Measurements from ENCODE around the gene NTF4. TPM values are rescaled to one million over a fixed set of nuclear protein-coding genes. Genes with fewer than 3 reads are reported as not detected.

NTF4 gene
- total RNA-seq (6.7 TPM), polyA plus RNA-seq (30.1 TPM)
- long read RNA-seq, donor 1, result 0 reads
- long read RNA-seq, donor 2, transcript NTF4-201 (1 exons, 932 nt), result major isoform, 11 of 11 reads
- long read RNA-seq, donor 2, partial matches to known transcripts, result 0 of 11 reads
- long read RNA-seq, donor 2, other reads (novel, unspliced or antisense), result 0 of 11 reads
- long read RNA-seq, donor 3, transcript NTF4-201 (1 exons, 932 nt), result major isoform, 7 of 7 reads
- long read RNA-seq, donor 3, partial matches to known transcripts, result 0 of 7 reads
- long read RNA-seq, donor 3, other reads (novel, unspliced or antisense), result 0 of 7 reads
- long read RNA-seq, donor 4, partial matches to known transcripts, result 0 of 2 reads
- long read RNA-seq, donor 4, other reads (novel, unspliced or antisense), result 0 of 2 reads
- long read RNA-seq, donor 5, transcript NTF4-201 (1 exons, 932 nt), result major isoform, 11 of 11 reads
- long read RNA-seq, donor 5, partial matches to known transcripts, result 0 of 11 reads
- long read RNA-seq, donor 5, other reads (novel, unspliced or antisense), result 0 of 11 reads
- long read RNA-seq, donor 6, transcript NTF4-201 (1 exons, 932 nt), result major isoform, 9 of 9 reads
- long read RNA-seq, donor 6, partial matches to known transcripts, result 0 of 9 reads
- long read RNA-seq, donor 6, other reads (novel, unspliced or antisense), result 0 of 9 reads
- long read RNA-seq, donor 7, transcript NTF4-201 (1 exons, 932 nt), result major isoform, 7 of 7 reads
- long read RNA-seq, donor 7, partial matches to known transcripts, result 0 of 7 reads
- long read RNA-seq, donor 7, other reads (novel, unspliced or antisense), result 0 of 7 reads
- long read RNA-seq, donor 8, partial matches to known transcripts, result 0 of 1 reads
- long read RNA-seq, donor 8, other reads (novel, unspliced or antisense), result 0 of 1 reads
- long read RNA-seq, donor 9, partial matches to known transcripts, result 0 of 3 reads
- long read RNA-seq, donor 9, other reads (novel, unspliced or antisense), result 0 of 3 reads
- long read RNA-seq, donor 10, transcript NTF4-201 (1 exons, 932 nt), result major isoform, 6 of 6 reads
- long read RNA-seq, donor 10, partial matches to known transcripts, result 0 of 6 reads
- long read RNA-seq, donor 10, other reads (novel, unspliced or antisense), result 0 of 6 reads

- peak within 1 kb of the TSS in 1 of 2 donors; percentile 38 for H3K4me3 ChIP-seq (ENCODE audit: low read length in 2 of 2)
- no peak for DNase-seq (ENCODE audit: low read depth in 6 of 9, low spot score in 9 of 9)
- H3K27me3 ChIP-seq (ENCODE audit: control insufficient read depth in 2 of 2, insufficient read depth in 1 of 2, low read length in 1 of 2), result peaks cover 29 to 97% of the 10 kb centered on the region in 2 donors
- no peaks in the 10 kb centered on the region for H3K4me1 ChIP-seq (ENCODE audit: control insufficient read depth in 2 of 2, insufficient read depth in 2 of 2, low read length in 2 of 2)
- H3K9me3 ChIP-seq (ENCODE audit: control insufficient read depth in 2 of 2, insufficient read depth in 1 of 2, low read length in 1 of 2), result no peaks in the 10 kb centered on the region
- no peaks in the 10 kb centered on the region for H3K36me3 ChIP-seq (ENCODE audit: control insufficient read depth in 2 of 2, insufficient read depth in 2 of 2, low read length in 1 of 2)
- peak within 1 kb of the TSS; percentile 48 to 55 for H3K27ac ChIP-seq (ENCODE audit: low read depth in 1 of 2, low read length in 1 of 2)
- WGBS, result 9% methylated on average over 53 of the region's 53 CpGs
Observed at GRCh38 chr19:49064768-49065611, at the start of gene NTF4. Gene NTF4, minus strand, starts transcription at chr19:49064818. Its CDS starts 2,821 bp downstream, at chr19:49061997.

DNA sequence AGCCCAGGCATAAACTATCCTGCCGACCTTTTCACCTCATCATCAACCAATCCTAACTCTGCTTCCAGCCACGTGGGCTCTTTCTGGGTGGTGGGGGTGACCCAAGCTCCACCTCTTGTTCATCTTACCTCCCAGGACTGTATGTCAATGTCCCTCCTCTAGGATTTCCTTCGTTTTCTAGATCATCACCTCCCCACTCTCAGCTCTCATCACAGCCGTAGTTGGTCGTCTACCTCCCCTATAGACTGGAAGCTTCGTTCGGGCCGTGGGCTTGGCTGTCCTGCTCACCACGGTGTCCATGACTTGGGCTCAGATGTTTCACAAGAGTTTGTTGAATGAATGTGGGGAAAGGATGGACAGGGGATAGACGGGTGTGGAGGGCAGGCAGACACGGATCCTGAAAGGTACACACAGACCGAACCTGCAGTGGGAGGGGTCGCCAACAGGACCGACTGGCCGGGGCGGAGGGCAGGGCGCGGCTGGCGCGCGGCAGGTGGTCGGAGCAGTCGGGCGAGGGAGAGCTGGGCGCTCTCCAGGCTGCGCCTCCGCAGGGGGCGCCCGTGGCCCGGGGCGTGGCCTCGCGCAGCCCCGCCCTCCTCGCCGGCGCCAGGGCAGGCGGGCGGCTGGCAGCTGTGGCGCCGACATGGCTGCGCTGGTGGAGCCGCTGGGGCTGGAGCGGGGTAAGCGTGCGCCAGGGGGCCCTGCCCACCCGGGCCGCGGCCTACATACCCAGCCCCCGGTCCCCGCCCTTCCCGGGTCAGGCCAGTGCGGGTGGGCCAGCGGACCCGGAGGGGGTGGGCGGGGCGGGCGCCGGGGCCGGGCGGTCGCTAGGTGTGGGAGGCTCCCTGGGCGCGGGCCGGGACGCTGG lies 49.4 kb upstream of the NTF4 start, which contains the start of gene LIN7B:
LIN7B (plus strand) TSS at position 609 of the 868 bp plus-strand sequence; CDS start at position 644, 35 bp downstream.
- Histone ChIP-seq H3K9me3 (ENCODE audit: control insufficient read depth in 2 of 2, insufficient read depth in 1 of 2, low read length in 1 of 2) (no peaks in the 10 kb centered on the region), H3K27me3 (ENCODE audit: control insufficient read depth in 2 of 2, insufficient read depth in 1 of 2, low read length in 1 of 2) (peaks cover 0 to 17% of the 10 kb centered on the region in 2 donors), H3K27ac (ENCODE audit: low read depth in 1 of 2, low read length in 1 of 2) (peak within 1 kb of the TSS in 1 of 2 donors; percentile 9), H3K4me1 (ENCODE audit: control insufficient read depth in 2 of 2, insufficient read depth in 2 of 2, low read length in 2 of 2) (peaks cover 18 to 20% of the 10 kb centered on the region in 2 donors), H3K36me3 (ENCODE audit: control insufficient read depth in 2 of 2, insufficient read depth in 2 of 2, low read length in 1 of 2) (peaks cover 3 to 12% of the 10 kb centered on the region in 2 donors), H3K4me3 (ENCODE audit: low read length in 2 of 2) (peak within 1 kb of the TSS; percentile 62 to 83)
- DNase-seq (ENCODE audit: low read depth in 6 of 9, low spot score in 9 of 9), result peak in 7 of 9 donors; percentile 54 to 82 (median 73)
- under 1% methylated on average over 66 of the region's 66 CpGs for WGBS

DNA sequence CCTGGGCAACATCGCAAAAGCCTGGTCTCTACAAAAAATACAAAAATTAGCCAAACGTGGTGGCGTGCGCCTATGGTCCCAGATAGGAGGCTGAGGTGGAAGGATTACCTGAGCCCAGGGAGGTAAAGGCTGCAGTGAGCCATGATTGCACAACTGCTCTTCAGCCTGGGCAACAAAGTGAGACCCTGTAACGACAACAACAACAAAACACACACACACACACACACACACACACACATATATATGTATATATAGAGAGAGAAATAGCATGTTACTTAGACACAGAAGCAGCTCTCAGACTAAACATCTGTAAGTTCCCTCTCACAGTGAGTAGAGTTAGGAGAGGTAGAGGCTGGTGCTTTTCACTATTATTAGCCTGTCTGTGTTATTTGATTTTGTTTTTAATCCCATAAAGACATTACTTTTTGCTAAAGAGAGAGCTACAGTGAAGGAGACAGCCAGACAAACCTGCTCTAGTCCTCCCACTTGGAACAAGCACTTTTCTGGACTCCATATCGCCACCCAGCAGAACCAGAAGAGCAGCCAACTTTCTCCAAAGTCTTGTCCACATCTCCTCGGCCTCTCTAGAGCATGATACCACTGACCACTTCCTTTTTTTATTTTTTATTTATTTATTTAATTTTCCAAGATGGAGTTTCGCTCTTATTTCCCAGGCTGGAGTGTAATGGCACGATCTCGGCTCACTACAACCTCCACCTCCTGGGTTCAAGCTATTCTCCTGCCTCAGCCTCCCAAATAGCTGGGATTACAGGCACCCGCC lies 46.8 kb upstream of the NTF4 start:
- Histone ChIP-seq H3K27me3 (ENCODE audit: control insufficient read depth in 2 of 2, insufficient read depth in 1 of 2, low read length in 1 of 2) (peaks cover 0 to 15% of the 10 kb centered on the region in 2 donors), H3K4me1 (ENCODE audit: control insufficient read depth in 2 of 2, insufficient read depth in 2 of 2, low read length in 2 of 2) (peaks cover 10 to 12% of the 10 kb centered on the region in 2 donors), H3K27ac (ENCODE audit: low read depth in 1 of 2, low read length in 1 of 2) (no peak overlapping the region), H3K4me3 (ENCODE audit: low read length in 2 of 2) (no peak overlapping the region), H3K36me3 (ENCODE audit: control insufficient read depth in 2 of 2, insufficient read depth in 2 of 2, low read length in 1 of 2) (peaks cover 28 to 37% of the 10 kb centered on the region in 2 donors), H3K9me3 (ENCODE audit: control insufficient read depth in 2 of 2, insufficient read depth in 1 of 2, low read length in 1 of 2) (no peaks in the 10 kb centered on the region)
- DNase-seq (ENCODE audit: low read depth in 6 of 9, low spot score in 9 of 9), result no peak
- WGBS, result 94% methylated on average over 11 of the region's 11 CpGs

DNA sequence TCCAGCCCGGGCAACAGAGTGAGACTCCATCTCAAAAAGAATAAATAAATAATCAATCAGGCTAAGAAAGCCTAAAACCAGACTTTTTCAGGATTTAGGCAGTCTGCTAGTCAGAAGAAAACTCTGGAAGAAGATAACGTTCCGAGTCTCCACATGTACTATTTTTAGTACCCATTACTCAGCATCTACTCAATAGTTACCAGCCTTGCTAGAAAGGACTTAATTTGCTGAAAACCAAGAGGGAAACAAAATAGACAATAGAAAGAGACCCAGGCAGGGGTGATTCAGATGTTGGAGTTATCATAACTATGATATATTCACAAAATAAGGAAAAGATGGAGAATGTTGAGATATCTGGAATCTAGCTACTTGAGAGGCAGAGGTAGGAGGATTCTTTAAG lies 45.9 kb upstream of the NTF4 start:
- Histone ChIP-seq H3K36me3 (ENCODE audit: control insufficient read depth in 2 of 2, insufficient read depth in 2 of 2, low read length in 1 of 2) (peaks cover 37 to 44% of the 10 kb centered on the region in 2 donors), H3K4me3 (ENCODE audit: low read length in 2 of 2) (no peak overlapping the region), H3K9me3 (ENCODE audit: control insufficient read depth in 2 of 2, insufficient read depth in 1 of 2, low read length in 1 of 2) (no peaks in the 10 kb centered on the region), H3K27me3 (ENCODE audit: control insufficient read depth in 2 of 2, insufficient read depth in 1 of 2, low read length in 1 of 2) (peaks cover 0 to 15% of the 10 kb centered on the region in 2 donors), H3K27ac (ENCODE audit: low read depth in 1 of 2, low read length in 1 of 2) (no peak overlapping the region), H3K4me1 (ENCODE audit: control insufficient read depth in 2 of 2, insufficient read depth in 2 of 2, low read length in 2 of 2) (peaks cover 10 to 12% of the 10 kb centered on the region in 2 donors)
- WGBS, result 88% methylated on average over 3 of the region's 3 CpGs
- DNase-seq (ENCODE audit: low read depth in 6 of 9, low spot score in 9 of 9), result no peak

DNA sequence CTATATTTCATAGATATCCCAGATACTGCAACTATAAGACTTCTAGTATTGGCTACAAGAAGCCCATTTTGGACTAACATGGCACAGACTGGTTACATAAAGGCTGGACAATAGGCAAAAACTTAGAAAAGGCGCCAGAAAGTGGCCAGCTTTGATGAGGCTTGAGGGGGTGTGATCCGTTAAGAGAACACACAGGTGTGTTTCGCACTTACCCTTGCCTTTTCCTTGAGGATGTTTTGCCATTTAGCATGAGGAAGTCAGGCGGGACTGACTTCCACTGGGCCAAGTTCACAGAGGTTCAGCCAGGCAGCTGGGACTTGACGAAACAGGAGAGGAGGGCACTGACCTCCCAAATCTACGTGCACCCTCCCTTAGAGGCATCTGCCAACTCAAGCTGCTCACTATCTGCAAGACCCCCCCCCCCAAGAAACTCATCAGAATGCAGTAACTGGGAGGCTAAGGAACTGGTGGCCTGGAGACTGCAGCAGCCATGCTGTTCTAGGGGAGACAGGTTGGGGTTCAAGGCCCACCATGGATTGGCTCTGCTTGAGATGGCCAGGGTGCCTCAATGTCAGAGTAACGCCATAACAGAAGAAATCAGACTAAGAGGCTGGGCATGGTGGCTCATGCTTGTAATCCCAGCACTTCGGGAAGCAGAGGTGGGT lies 45.1 kb upstream of the NTF4 start:
- H3K27me3 ChIP-seq (ENCODE audit: control insufficient read depth in 2 of 2, insufficient read depth in 1 of 2, low read length in 1 of 2), result peaks cover 0 to 10% of the 10 kb centered on the region in 2 donors
- DNase-seq (ENCODE audit: low read depth in 6 of 9, low spot score in 9 of 9), result no peak
- no peak overlapping the region for H3K4me3 ChIP-seq (ENCODE audit: low read length in 2 of 2)
- 98% methylated on average over 8 of the region's 8 CpGs for WGBS
- peaks cover 6 to 9% of the 10 kb centered on the region in 2 donors for H3K4me1 ChIP-seq (ENCODE audit: control insufficient read depth in 2 of 2, insufficient read depth in 2 of 2, low read length in 2 of 2)
- H3K36me3 ChIP-seq (ENCODE audit: control insufficient read depth in 2 of 2, insufficient read depth in 2 of 2, low read length in 1 of 2), result peaks cover 45 to 52% of the 10 kb centered on the region in 2 donors
- no peak overlapping the region for H3K27ac ChIP-seq (ENCODE audit: low read depth in 1 of 2, low read length in 1 of 2)
- H3K9me3 ChIP-seq (ENCODE audit: control insufficient read depth in 2 of 2, insufficient read depth in 1 of 2, low read length in 1 of 2), result no peaks in the 10 kb centered on the region

DNA sequence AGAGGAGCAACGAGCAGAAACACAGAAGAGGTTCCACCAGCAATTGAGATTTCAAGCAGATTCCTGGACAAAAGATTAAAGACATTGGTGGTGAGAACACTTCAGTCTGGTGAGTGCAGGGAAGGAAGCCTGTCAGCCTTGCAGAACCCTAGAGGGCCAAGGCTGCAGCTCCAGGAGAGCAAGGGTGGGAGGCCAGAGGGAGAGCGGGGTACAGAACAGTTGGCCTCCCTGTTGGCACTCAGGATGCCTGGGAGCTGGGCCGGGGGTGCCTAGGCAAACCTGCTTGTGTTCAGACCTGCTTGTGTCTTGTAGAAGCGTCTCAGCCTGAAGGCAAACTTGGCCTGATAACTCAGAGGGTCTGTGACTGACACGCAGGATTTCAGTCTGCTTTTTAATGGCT lies 44.4 kb upstream of the NTF4 start:
- 97% methylated on average over 5 of the region's 5 CpGs for WGBS
- Histone ChIP-seq H3K27ac (ENCODE audit: low read depth in 1 of 2, low read length in 1 of 2) (no peak overlapping the region), H3K9me3 (ENCODE audit: control insufficient read depth in 2 of 2, insufficient read depth in 1 of 2, low read length in 1 of 2) (no peaks in the 10 kb centered on the region), H3K27me3 (ENCODE audit: control insufficient read depth in 2 of 2, insufficient read depth in 1 of 2, low read length in 1 of 2) (peaks cover 0 to 8% of the 10 kb centered on the region in 2 donors), H3K4me3 (ENCODE audit: low read length in 2 of 2) (no peak overlapping the region), H3K36me3 (ENCODE audit: control insufficient read depth in 2 of 2, insufficient read depth in 2 of 2, low read length in 1 of 2) (peaks cover 52 to 59% of the 10 kb centered on the region in 2 donors), H3K4me1 (ENCODE audit: control insufficient read depth in 2 of 2, insufficient read depth in 2 of 2, low read length in 2 of 2) (peaks cover 5 to 8% of the 10 kb centered on the region in 2 donors)
- DNase-seq (ENCODE audit: low read depth in 6 of 9, low spot score in 9 of 9), result no peak

Data from thymus (tissue), 14 donors.